ENCODE measurements around the gene ME3. TPM values are rescaled to one million over a fixed set of nuclear protein-coding genes. Genes with fewer than 3 reads are reported as not detected.

The ME3 gene
- total RNA-seq, 4 donors from 2014 or later = 1.9 to 11.0 (median 6.0) TPM

DNA sequence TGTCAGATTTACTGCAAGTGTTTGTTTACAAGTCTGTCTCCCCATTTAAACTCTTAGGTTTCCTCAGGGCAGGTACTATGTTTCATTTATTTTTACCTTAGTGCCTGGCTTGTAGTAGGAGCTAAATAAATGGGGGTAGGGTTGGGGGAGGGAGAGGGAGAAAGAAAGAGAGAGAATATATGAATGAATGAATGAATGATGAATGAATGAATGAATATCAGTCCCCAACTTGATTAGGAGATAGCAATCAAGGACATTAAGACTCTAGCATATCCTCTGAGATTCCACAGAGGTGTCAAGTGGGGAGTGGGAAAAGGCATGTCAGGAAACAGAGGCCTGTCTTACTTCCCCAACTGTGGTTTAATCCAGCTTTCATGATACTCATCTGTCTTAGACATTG, 83.2 kb downstream of the ME3 start:
- intact Hi-C loops (cut with DNase I; ENCODE audit: low total_unique reads) = no loop called here

DNA sequence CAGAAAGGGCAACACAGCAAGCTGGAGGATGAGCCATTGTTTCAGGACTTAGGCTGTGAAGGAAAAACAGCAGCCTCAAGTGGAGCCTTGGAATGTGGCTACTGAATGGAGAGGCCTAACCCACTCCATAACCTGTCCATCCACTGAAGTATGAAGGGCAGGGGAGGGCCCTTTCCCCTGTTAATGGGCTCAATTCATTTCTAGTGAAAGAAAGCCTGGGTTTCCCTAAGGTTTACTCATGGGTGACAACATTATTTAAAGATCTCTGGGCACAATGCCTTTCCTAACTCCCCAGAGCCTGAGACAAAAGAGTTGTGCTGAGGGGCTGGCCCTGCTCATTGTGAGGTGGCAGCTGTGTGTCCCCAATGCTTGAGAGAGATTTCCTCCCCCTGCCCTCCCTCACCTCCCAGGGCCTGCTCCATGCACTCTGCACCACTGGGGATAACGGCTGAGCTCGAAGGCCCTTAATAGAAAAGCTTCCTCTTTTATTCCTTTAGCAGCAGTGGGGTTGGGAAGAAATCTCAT, 83.8 kb downstream of the ME3 start:
- no peak for TF ChIP-seq CTCF (IDR thresholded peaks at IDR 0.05)
- no peak for TF ChIP-seq POLR2A (IDR thresholded peaks at IDR 0.05)
- no peak overlapping the region for H3K4me3 ChIP-seq (ENCODE audit: low read depth, poor library complexity, severe bottlenecking)
- DNase-seq (ENCODE audit: low spot score in 2 of 2) = no peak
- intact Hi-C loops (cut with DNase I; ENCODE audit: low total_unique reads) = no loop called here
- 71 to 76% methylated on average over 2 of the region's 2 CpGs for WGBS, 2 donors

More for the DNA sequence above, 83.2 kb downstream of the ME3 start:
- no peak overlapping the region for H3K4me3 ChIP-seq (ENCODE audit: low read depth, poor library complexity, severe bottlenecking)
- DNase-seq (ENCODE audit: low spot score in 2 of 2) = no peak
- TF ChIP-seq CTCF (IDR thresholded peaks at IDR 0.05) (no peak), POLR2A (IDR thresholded peaks at IDR 0.05) (no peak)

DNA sequence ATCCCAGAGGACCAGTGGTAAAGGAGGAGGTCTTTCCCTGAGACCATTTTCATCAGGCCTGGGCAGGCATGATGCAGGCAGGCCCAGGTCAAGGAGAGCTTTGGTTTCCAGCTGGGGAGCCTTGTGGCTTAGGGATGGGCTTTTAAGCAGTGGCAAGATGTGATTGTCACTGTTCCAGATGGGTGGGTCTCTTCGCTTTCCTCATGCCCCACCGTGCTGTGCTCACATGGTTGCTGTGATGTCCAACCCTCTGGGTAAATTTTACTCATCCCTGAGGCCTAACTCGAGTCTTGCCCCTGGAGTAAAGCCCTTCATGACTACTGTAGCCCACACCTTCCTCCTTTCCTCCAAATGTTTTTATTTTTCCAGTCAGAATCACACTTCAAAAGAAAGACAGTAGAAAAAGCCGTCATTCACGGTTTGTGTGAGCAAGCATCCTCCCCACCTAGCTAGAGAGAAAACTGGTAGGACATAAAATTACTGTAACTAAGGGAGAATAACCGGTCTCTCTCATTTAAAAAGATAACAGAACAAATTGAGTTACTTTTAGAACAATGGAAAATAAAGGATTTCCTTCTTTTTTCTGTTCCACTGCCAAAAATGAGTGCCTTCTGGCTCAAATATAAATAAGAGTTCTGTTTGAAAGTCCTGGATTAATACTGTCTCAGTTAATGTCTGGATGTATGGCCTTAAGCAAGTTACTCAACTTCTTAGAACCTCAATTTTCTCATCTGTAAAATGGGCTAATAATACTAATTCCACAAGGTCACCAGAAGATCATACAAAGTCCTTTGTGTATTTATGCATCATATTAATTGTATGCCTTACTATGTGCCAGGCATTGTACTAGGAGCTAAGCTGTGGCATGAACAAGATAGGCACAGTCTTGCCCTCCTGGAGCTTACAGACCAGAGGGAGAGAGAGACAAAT, 84.9 kb downstream of the ME3 start:
- H3K4me3 ChIP-seq (ENCODE audit: low read depth, poor library complexity, severe bottlenecking) = no peak overlapping the region
- no peak for DNase-seq (ENCODE audit: low spot score in 2 of 2)
- intact Hi-C loops (cut with DNase I; ENCODE audit: low total_unique reads) = no loop called here
- TF ChIP-seq CTCF (IDR thresholded peaks at IDR 0.05) = no peak
- no peak for TF ChIP-seq POLR2A (IDR thresholded peaks at IDR 0.05)
- WGBS, 2 donors = 67 to 74% methylated on average over 6 of the region's 6 CpGs

- no peak for DNase-seq (ENCODE audit: low spot score in 2 of 2)
- intact Hi-C loops (cut with DNase I; ENCODE audit: low total_unique reads) = no loop called here
- no peak overlapping the region for H3K4me3 ChIP-seq (ENCODE audit: low read depth, poor library complexity, severe bottlenecking)
- TF ChIP-seq POLR2A (IDR thresholded peaks at IDR 0.05) (no peak), CTCF (IDR thresholded peaks at IDR 0.05) (no peak)
- WGBS, 2 donors = 95 to 98% methylated on average over 3 of the region's 3 CpGs
These were observed 86.1 kb downstream of the ME3 start for GRCh38 chr11:86586307-86586706.

DNA sequence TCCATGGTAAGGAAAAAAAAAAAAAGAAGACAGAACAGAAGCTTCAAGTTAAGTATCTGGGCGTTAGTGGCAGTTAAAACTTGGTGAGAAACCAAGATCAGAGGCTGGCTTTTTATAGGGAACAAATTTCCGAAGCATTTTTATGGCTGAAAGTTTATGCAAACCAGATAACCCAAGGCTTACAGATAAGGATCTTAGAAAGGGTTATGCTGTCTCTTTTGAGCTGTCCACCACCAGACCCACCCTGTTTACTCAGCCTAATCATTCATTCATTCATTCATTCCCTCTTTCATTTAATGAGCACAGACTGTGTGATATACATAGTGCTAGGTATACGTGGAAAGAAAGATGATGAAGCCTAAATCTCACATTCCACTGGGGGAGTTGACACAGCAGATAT, 89.5 kb downstream of the ME3 start:
- no peak for DNase-seq (ENCODE audit: low spot score in 2 of 2)
- H3K4me3 ChIP-seq (ENCODE audit: low read depth, poor library complexity, severe bottlenecking) = no peak overlapping the region
- whole genome bisulfite sequencing, 2 donors = 37 to 39% methylated on average over 3 of the region's 3 CpGs
- TF ChIP-seq CTCF (IDR thresholded peaks at IDR 0.05) = no peak
- no peak for TF ChIP-seq POLR2A (IDR thresholded peaks at IDR 0.05)
- intact Hi-C loops (cut with DNase I; ENCODE audit: low total_unique reads) = no loop called here

Data from lower leg skin (tissue), 4 donors.